IPS-15b (cell line): ENCODE results near the gene ZIC3.

ENCODE experiments used
- H3K27me3 ChIP-seq: one replicate; pipeline ENCODE4 v1.6.1; 2013; ENCODE audit warnings: low read length; ENCODE audit not compliant: control insufficient read depth, insufficient read depth
- H3K36me3 ChIP-seq: one replicate; pipeline ENCODE4 v1.6.1; 2013; ENCODE audit warnings: low read length; ENCODE audit not compliant: control insufficient read depth, insufficient read depth
- H3K4me1 ChIP-seq: one replicate; pipeline ENCODE4 v1.6.1; 2013; ENCODE audit warnings: mild to moderate bottlenecking, low read length; ENCODE audit not compliant: control insufficient read depth, insufficient read depth
- H3K4me3 ChIP-seq: one replicate; pipeline ENCODE4 v1.5.1; 2013; ENCODE audit warnings: low read depth, low read length
- H3K9ac ChIP-seq: one replicate; pipeline ENCODE4 v1.6.1; 2013; ENCODE audit warnings: low read depth, mild to moderate bottlenecking, low read length
- H3K9me3 ChIP-seq: one replicate; pipeline ENCODE4 v1.6.1; 2013; ENCODE audit warnings: mild to moderate bottlenecking, low read length; ENCODE audit not compliant: control insufficient read depth, insufficient read depth

The ZIC3 gene

GRCh38 chrX:137575596-137576255 is 9.8 kb downstream of the ZIC3 start:
- peak overlapping the region; percentile 50 for H3K4me3 ChIP-seq
- H3K9ac ChIP-seq: peak overlapping the region; percentile 27

GRCh38 chrX:137587151-137587550 is 21.2 kb downstream of the ZIC3 start:
- Histone ChIP-seq H3K27me3 (no peaks in the 10 kb centered on the region), H3K36me3 (no peaks in the 10 kb centered on the region), H3K4me1 (peaks cover 41% of the 10 kb centered on the region), H3K4me3 (no peak overlapping the region), H3K9ac (no peak overlapping the region), H3K9me3 (no peaks in the 10 kb centered on the region)

More at GRCh38 chrX:137575596-137576255, 9.8 kb downstream of the ZIC3 start:
- no peaks in the 10 kb centered on the region for H3K9me3 ChIP-seq
- H3K27me3 ChIP-seq: no peaks in the 10 kb centered on the region
- peaks cover 4% of the 10 kb centered on the region for H3K36me3 ChIP-seq
- peaks cover 36% of the 10 kb centered on the region for H3K4me1 ChIP-seq

GRCh38 chrX:137600769-137601168 is 34.8 kb downstream of the ZIC3 start:
- no peaks in the 10 kb centered on the region for H3K27me3 ChIP-seq
- H3K36me3 ChIP-seq: no peaks in the 10 kb centered on the region
- no peaks in the 10 kb centered on the region for H3K4me1 ChIP-seq
- H3K9ac ChIP-seq: no peak overlapping the region
- H3K9me3 ChIP-seq: no peaks in the 10 kb centered on the region
- H3K4me3 ChIP-seq: no peak overlapping the region
